VCaP (cell line): ENCODE results near the gene NPDC1.

Experiments used
- H3K27ac ChIP-seq: fragments of 450-650 bp; 2 replicates; pipeline ENCODE4 v1.5.1; 2017
- TF ChIP-seq, protein P1 (sequence below): fragments of 450-650 bp; conservative IDR thresholded peaks from 2 replicates; pipeline ENCODE4 v1.5.1; 2017; ENCODE audit warnings: mild to moderate bottlenecking, moderate library complexity

NPDC1 gene

GRCh38 chr9:137084526-137084925 lies 38.5 kb upstream of the NPDC1 start:
- TF ChIP-seq, protein P1, sequence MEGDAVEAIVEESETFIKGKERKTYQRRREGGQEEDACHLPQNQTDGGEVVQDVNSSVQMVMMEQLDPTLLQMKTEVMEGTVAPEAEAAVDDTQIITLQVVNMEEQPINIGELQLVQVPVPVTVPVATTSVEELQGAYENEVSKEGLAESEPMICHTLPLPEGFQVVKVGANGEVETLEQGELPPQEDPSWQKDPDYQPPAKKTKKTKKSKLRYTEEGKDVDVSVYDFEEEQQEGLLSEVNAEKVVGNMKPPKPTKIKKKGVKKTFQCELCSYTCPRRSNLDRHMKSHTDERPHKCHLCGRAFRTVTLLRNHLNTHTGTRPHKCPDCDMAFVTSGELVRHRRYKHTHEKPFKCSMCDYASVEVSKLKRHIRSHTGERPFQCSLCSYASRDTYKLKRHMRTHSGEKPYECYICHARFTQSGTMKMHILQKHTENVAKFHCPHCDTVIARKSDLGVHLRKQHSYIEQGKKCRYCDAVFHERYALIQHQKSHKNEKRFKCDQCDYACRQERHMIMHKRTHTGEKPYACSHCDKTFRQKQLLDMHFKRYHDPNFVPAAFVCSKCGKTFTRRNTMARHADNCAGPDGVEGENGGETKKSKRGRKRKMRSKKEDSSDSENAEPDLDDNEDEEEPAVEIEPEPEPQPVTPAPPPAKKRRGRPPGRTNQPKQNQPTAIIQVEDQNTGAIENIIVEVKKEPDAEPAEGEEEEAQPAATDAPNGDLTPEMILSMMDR = no peak
- peak overlapping the region; percentile 100 for H3K27ac ChIP-seq

- TF ChIP-seq, protein P1 = no peak
- H3K27ac ChIP-seq = peak overlapping the region; percentile 100
Observed at GRCh38 chr9:137083394-137084004, 37.5 kb upstream of the NPDC1 start.

DNA sequence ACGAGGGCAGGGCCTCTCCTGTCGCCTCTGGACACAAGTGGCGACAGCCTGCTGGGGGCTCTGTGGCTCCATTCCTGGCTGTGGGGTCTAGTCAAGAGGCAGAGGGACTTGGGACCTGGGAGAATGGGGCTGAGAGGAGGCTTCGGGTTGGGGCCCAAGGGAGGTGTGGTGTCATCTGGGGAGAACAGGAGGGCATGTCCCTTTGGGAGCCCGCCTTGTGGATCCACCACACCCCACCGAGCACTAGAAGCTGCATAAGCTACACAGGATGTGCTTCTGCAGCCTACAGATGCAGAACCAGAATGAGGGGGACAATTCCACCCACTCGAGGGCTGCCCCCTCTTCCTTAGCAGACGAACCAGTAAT lies 36.9 kb upstream of the NPDC1 start:
- TF ChIP-seq, protein P1 = no peak
- H3K27ac ChIP-seq = peak overlapping the region; percentile 100

GRCh38 chr9:137082222-137082924 lies 36.4 kb upstream of the NPDC1 start:
- peak overlapping the region; percentile 100; the same call in 1 of the 2 replicates for H3K27ac ChIP-seq
- TF ChIP-seq, protein P1 = no peak

DNA sequence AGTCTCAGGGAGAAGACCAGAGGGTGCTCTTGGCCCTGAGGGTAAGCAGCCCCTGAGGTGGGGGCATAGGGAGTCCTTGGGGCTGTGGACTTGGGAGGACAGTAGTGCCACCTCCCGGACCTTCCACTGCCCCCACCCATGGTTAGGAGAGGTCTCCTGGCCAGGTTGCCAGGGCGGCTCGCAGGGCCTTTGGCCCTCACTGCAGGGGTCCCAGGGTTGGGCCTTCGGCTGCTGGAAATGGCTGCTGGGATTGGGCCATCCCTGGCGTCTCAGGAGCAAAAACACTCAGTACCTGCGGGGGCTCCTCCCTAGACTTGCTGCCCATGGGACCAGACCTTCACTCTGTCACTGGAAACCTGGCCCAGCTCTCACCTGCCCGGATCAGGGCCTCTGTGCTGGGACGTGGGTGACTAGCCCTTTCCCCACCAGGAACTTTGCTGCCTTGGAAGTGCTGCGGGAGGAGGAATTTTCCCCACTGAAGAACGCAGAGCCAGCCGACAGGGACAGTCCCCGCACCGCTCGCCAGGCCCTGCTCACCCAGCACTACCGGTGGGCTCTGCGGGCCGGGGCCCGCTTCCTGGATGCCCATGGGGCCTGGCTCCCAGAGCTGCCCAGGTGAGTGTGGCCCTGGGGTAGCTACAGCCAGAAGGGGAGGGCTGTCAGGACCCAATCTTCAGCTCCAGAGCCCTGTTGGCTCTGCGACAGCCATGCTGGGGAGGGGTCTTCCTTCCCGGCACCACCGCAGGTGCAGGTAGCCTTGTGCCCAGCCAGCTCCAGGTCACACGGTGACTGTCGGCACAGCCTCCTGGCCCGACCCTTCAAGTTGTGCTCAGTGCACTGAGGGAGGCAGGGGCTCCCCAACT lies 34.5 kb upstream of the NPDC1 start:
- TF ChIP-seq, protein P1 = no peak
- peak overlapping the region; percentile 100 for H3K27ac ChIP-seq

- TF ChIP-seq, protein P1 = no peak
- peak overlapping the region; percentile 100; the same call in 1 of the 2 replicates for H3K27ac ChIP-seq
Observed at GRCh38 chr9:137079401-137079787, 33.4 kb upstream of the NPDC1 start.

DNA sequence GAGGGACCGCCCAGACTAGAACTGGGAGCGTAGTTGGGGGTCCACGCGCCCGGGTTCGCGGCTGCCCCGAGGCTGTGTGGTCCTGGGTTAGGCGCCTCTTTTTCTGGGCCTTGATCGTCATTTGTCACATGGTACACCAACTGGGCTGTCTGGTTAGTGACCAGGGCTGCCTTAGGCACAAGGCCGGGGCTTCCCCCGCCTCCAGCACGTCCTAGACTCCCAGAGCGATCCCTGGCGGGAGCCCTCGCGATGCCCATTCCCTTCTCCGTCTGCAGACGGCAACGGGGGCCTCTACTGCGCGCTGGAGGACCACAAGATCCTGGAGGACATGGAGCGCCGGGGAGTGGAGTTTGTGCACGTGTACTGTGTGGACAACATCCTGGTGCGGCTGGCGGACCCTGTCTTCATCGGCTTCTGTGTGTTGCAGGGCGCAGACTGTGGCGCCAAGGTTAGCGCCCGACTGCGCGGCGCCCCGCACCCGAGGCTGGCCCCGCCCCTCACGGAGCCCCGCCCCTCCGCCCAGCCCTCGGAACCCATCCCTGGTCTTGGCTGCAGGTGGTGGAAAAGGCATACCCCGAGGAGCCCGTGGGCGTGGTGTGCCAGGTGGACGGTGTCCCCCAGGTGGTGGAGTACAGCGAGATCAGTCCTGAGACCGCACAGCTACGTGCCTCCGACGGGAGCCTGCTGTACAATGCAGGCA lies 32.9 kb upstream of the NPDC1 start:
- peak overlapping the region; percentile 100 for H3K27ac ChIP-seq
- TF ChIP-seq, protein P1 = no peak
